ENCODE data around the gene PRR23E. TPM values are rescaled to one million over a fixed set of nuclear protein-coding genes. Genes with fewer than 3 reads are reported as not detected.

PRR23E gene
- total RNA-seq, 1 donor = not detected

DNA sequence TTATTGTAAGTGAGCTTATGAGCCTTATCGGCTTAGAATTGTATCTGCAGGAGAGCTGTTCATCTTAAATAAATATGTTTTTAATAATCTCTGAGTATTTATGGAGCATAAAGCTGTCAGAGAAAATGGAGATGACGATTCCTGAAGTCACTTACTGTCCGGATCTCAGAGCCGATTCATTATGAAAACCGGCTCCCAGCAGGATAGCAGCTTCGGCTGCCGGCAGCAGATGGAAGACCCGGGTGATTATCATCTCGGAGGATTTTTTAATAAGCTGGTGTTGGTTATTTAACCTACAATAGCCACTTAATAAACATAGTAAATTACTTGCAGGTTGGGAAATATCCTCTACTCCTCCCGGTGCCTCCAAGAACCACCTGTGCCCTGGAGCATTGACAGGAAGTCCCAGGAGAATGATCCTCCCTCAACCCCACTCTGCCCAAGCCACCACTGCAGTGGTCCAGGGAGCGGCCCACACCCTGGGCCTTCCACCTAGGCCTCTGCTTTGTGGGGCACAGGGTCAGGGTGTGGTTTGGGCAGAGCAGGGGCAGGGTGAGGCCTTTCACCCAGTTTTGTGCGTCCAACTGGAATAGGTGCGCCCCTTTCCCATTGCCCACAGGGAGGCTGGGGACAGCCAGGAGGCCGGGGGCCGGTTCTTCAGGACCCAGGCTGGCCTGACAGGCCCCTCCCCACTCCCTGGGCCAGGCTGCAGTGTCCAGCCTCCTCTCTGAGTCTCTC lies 42.2 kb upstream of the PRR23E start:
- TF ChIP-seq, protein P1, sequence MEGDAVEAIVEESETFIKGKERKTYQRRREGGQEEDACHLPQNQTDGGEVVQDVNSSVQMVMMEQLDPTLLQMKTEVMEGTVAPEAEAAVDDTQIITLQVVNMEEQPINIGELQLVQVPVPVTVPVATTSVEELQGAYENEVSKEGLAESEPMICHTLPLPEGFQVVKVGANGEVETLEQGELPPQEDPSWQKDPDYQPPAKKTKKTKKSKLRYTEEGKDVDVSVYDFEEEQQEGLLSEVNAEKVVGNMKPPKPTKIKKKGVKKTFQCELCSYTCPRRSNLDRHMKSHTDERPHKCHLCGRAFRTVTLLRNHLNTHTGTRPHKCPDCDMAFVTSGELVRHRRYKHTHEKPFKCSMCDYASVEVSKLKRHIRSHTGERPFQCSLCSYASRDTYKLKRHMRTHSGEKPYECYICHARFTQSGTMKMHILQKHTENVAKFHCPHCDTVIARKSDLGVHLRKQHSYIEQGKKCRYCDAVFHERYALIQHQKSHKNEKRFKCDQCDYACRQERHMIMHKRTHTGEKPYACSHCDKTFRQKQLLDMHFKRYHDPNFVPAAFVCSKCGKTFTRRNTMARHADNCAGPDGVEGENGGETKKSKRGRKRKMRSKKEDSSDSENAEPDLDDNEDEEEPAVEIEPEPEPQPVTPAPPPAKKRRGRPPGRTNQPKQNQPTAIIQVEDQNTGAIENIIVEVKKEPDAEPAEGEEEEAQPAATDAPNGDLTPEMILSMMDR (IDR thresholded peaks at IDR 0.05; ENCODE audit: insufficient read depth, low read depth, low read length) = no peak
- no peak for DNase-seq (ENCODE audit: low read depth)
- H3K4me3 ChIP-seq (ENCODE audit: low read depth, low read length) = no peak overlapping the region

DNA sequence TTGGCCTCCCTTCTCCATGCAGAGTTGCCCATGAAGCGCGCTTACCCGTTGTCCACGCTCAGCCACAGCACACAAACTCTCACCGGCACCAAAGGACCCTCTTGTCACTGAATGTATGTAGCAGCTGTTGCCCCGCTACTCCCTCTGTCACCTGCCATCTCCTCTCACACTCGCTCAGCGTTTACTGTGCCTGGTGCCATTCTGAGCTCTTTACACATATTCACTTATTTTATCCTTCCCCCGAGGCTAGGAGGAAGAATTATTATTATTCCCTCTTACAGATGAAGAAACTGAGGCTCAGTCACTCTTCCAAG lies 41.7 kb upstream of the PRR23E start:
- H3K4me3 ChIP-seq (ENCODE audit: low read depth, low read length) = no peak overlapping the region
- DNase-seq (ENCODE audit: low read depth) = no peak
- TF ChIP-seq, protein P1 (IDR thresholded peaks at IDR 0.05; ENCODE audit: insufficient read depth, low read depth, low read length) = no peak

DNA sequence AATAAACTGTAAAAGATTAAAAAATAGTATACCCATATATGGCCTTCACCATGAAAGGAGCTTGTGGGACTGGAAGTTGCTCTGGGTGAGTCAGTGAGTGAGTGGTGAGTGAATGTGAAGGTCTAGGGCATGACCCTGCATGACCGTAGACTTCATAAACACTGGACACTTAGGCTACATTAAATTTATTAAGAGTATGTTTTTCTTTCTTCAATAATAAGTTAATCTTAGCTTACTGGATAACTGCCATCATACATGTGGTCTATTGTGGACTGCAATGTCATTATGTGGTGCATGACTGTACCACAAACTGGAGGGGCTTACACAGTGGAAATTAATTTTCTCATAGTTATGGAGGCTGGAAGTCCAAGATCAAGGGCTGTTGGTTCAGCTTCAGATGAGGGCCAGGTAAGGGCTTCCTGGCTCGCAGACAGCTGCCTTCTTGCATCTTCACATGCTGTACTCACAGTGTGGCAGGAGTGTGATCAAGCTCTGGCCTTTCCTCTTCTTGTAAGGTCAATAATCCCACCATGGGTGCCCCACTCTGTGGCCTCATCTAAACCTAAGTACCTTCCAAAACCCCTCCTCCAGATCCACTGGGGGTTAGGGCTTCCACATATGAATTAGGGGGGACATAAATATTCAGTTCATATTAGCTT lies 40.8 kb upstream of the PRR23E start:
- DNase-seq (ENCODE audit: low read depth) = no peak
- TF ChIP-seq, protein P1 (IDR thresholded peaks at IDR 0.05; ENCODE audit: insufficient read depth, low read depth, low read length) = no peak
- H3K4me3 ChIP-seq (ENCODE audit: low read depth, low read length) = no peak overlapping the region

DNA sequence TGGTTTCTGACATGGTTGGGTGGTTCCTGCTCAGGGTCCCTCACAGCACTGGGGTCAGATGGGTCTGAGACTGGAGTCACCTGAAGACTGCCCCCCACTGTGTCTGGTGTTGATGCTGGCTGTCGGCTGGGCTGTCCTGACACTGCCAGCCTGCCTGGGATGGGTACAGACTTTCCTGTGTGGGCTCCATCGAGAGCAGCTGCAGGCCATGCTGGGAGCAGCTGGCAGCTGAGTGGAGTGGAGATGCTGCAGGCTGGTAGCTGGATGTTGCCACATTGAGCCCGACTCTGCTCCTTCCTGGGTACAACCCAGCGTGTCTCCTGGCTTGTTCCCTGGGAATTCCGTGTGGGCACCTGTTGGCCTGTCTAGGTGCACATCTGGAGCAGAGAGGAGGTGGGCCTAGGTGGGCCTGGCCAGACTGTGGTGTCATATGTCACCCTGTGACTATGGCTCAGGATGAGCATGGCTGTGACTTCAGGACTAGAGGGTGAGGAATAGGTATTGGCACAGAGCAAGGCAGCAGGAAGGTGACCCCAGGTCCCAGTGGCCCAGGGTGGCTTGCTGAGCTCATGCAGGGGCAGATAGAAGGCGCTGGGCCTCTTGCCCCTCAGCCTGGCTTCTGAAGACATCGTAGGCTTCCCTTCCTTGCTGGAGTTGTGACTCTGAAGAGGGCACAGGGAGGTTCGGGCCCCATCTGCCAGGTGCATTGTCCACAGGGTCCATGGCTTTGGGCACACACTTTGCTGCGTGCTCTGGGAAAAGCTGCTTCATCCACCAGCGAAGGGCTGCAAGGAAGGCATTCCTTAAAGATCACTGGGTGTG lies 40.0 kb upstream of the PRR23E start:
- DNase-seq (ENCODE audit: low read depth) = no peak
- TF ChIP-seq, protein P1 (IDR thresholded peaks at IDR 0.05; ENCODE audit: insufficient read depth, low read depth, low read length) = no peak
- no peak overlapping the region for H3K4me3 ChIP-seq (ENCODE audit: low read depth, low read length)

DNA sequence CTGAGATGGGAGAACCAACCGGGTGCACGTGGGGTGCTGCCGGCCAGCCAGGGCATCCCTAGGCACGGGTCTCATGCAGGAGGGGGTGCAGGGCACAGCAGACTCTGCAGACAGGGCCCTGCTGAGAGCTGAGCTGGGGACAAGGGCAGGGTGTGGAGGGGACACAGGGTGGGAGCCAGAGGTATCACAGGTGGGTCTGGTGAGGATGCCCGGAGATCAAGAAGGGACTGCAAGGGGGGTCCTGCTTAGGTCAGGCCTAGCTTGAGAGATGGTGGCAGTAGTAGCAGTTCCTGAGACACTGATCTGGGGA lies 39.5 kb upstream of the PRR23E start:
- DNase-seq (ENCODE audit: low read depth) = no peak
- H3K4me3 ChIP-seq (ENCODE audit: low read depth, low read length) = no peak overlapping the region
- TF ChIP-seq, protein P1 (IDR thresholded peaks at IDR 0.05; ENCODE audit: insufficient read depth, low read depth, low read length) = no peak

DNA sequence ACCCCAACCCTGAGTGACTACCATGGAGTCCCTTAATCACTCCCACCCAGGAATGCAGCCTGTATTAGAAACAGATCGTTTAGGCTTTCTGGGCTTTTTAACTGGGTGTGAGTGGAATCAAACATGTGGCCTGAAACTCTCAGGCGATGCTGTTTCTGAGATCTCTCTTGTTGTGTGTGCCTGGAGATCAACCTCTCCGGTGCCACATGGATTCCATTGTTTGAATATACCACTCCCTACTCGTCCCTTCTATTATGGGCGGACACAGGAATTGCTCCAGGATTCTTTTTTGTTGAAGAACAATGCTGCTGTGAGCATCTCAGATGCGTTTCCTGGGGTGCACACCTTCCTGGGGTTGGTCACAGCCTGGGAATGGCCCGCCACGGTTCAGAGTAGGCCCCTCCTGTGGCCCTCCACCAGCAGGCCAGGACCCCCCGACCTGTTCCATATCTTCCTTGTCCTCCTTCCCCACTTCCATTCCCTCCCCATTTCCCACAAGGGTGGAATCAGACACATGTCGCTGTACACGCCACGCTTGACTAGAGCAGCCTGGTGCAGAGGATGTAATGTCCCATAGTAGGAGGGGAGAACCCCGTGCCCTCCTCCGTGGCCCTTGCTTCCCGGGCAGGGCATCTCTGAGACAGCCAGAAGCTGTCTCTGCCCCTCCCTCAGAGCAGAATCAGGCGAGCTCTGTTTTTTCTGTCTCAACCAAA lies 36.4 kb upstream of the PRR23E start:
- H3K4me3 ChIP-seq (ENCODE audit: low read depth, low read length) = no peak overlapping the region
- DNase-seq (ENCODE audit: low read depth) = no peak
- TF ChIP-seq, protein P1 (IDR thresholded peaks at IDR 0.05; ENCODE audit: insufficient read depth, low read depth, low read length) = no peak

Measured in fibroblast of villous mesenchyme (primary cell).